HUDEP-2 (cell line): ENCODE results near the gene RSPO4.

Experiments used
- DNase-seq, 76 experiments: peaks; one replicate each; lab custom pipeline; 2025; ENCODE audit not compliant: unreplicated experiment in 76 of 76; lab: John Stamatoyannopoulos, UW

The RSPO4 gene

DNA sequence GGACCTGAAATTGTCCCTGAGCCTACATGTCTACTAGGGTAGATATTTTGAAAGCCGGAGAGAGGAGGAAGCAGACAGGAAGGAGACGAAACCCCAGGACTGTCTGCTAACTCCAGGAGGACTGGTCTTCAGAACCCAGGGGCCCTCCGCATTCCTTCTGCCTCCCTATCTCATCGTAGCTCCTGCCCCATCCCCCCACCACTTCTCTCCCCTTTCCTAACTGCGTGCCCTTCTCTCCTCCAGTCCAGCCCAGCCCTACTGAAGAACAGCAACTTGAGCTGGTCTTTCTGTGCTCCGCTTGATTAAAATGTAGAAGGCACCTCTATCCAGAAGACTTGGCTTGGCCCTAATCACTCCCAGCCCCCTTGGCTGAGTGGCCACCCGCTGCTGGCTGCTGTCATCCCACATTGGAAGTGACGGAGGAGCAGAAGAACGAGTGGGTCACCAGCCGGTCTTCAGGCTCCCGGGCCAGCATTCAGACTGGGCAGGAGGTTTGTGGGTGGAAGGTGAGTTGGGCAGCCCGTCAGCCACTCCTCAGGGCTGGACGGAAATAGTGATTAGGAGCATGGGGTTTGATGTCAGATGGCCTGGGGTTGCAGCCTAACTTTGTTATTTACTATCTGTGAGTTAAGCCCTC lies 57.2 kb downstream of the RSPO4 start:
- DNase-seq = no peak

DNA sequence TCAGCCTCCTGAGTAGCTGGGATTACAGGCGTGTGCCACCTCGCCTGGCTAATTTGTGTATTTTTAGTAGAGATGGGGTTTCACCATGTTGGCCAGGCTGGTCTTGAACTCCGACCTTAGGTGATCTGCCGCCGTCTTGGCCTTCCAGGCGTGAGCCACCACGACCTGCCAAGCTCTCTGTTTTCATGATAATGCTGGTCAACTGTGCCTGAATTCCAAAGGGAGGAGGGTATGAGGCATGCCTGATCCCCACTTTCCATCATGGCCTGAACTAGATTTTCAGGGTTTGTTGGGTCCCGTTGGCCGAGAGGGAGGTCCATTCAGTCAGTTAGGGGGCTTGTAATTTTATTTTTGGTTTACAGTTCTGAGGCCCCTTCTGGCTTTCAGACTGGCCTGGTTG lies 58.0 kb downstream of the RSPO4 start:
- DNase-seq = no peak

DNA sequence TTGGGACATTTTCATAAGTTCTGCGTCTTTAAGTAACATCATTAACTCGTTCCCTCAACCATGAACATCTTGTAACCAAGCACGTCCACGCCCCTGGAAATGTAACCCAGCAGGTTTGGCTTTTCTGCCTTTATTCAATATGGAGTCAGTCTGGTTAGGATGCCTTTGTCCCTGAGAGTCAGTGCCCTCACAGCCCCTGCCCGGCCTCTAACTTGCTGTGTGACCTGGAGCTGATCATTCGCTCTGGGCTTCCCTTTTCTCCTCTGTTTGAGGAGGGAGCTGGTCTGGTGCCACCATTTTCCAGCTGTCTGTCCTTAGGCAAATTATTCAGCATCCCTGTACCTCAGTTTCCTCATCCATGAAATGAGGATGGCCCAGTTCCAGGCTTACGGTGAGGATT lies 59.5 kb downstream of the RSPO4 start:
- DNase-seq = no peak

DNA sequence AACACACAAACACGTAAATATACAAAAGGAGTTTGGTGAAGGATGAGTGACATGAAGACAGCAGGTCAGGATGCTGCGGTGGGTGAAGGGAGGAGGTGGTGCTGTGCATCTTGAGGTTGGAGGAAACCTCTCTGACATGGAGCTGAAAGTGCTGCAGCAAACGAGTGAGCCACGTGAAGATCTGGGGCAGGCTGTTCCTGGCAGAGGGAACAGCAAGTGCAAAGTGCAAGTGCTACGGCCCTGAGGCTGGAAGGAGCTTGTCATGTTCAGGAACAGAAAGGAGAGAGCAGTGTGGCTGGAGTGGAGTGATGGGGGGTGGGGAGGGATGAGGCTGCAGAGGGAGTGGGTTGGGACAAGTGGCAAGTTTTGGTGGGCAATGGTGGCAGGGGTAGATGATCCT lies 61.2 kb downstream of the RSPO4 start:
- no peak for DNase-seq

DNA sequence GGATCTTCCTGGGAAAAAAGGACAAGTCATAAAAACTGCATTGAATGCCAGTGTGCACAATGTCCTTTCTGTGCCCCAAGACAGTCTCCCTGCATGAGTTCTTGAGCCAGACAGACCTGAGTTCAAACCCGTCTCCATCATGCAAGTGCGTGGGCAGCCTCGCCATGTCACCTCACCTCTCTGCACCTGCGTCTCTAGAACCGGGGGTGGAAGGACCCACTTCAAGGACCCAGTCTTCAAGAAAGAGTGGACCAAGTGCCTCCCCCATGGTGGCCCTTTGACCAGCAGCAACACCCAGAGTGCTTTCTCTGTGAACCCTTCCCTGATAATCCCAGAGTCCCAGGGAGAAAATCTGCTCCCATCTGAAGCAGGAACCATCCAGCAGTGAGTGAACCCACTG lies 62.5 kb downstream of the RSPO4 start:
- peak in 1 of 76 experiments; percentile 9 for DNase-seq

DNA sequence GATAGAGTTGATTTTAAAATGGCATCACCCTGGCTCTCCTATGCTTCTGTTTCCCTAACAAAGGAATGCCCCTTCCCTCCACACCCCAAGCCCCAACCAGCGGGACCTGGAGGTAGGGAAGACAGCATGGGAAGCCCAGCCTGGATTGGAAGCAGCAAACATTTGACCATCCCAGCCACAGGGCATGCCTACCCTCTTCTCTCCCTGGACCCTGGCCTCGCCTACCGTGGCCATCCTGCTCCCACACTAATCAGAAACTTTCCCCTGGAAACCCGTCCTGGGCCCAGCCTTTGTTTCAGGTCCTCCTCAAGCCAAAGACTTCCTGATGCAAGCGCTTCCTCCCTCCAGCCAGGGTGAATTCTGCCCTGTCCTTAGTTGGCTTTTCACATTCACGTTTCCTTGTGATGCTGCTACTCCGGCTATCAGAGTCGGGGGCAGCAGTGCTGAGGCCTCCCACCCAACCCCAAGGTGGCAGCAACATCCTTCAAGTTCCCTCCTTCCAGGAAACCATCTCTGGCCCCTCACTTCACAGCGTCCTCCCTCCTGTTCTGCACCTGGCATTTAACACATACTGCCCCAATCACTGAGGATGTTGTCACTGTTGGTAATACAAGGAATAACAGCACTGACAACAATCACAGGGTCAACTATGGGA lies 67.8 kb downstream of the RSPO4 start:
- no peak for DNase-seq

DNA sequence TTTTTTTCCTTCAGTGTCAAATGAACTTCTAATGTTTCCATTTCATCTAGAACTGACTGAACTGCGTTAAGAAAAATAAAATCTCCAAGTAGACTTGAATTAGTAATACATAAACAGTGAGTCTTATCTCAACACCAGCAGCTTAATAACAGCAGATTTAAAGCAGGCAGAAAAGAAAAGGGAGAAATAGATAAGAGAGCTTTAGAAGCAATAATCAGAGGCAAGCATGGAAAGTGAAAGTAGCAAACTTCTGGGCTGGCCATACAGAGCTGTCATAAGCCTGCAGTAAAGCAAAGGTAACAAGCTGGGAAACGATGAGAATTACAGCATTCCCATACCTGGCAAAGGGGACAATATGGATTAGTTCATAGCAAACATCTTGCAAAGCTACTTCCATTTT lies 69.1 kb downstream of the RSPO4 start:
- DNase-seq = no peak

DNA sequence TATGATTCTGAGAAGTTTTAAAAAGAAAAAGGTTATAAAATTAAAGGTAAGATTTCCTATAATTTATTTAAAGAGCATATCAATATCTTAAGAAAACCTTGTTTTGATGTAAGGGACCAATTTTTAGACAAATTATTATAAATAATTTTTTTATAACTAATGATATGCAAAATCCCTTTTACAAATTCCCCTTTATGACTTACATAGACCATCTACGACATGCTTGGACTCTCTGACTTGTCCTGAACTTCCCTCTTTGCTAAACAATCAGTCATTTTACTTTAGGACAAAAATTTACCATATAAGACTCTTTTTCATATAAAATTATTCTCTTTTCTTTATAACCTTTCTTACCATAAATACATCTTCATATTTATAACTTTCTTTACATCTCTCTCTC lies 70.7 kb downstream of the RSPO4 start:
- no peak for DNase-seq

DNA sequence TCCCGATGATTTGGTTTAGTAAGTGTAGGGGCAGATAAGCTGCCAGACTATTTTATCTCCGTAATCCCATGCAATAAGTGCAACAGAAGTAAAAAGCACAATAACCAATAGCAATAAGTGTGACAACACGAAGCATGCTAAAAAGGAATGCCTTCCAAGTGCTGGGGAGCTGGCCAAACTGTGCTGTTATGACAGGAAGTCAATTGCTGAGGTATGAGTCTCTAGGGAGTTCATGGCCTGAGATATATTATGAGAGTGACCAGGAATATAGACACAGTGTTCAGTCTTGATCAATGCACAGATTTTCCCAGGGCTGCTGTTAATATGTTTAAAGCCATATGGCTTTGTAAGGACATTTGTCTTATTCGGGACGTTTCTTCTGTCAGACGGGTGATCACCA lies 75.4 kb downstream of the RSPO4 start:
- no peak for DNase-seq

DNA sequence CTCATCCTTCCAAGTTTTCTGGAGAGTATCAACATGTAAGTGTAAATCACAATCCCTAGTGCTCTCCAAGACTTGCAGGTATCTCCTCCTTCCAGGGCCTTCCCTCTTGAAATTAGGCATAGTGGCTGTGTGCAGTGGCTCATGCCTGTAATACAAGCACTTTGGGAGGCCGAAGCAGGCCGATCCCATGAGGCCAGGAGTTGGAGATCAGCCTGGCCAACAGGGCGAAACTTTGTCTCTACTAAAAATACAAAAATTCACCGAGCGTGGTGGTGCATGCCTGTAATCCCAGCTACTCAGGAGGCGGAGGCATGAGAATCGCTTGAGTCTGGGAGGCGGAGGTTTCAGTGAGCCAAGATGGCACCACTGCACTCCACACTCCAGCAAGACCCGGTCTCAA lies 76.6 kb downstream of the RSPO4 start:
- DNase-seq = no peak

DNA sequence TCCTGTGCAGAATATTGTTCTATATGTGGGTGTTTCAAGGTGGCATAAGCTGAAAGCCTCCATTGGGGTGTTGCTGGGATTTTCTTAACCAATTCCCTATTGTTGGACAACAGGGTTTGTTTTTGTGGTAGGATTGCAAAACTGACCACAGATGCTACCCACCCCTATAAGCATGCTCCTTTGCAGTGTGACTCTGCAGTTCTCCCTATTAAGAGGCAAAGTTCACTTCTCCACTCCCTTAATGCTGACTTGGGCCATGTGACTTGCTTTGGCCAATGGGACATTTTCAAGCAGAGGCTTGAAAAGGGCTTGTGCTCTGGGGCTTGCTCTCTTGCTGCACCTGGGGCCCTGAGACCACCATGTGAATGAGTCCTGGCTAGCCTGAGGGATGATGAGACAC lies 77.5 kb downstream of the RSPO4 start:
- DNase-seq = no peak

DNA sequence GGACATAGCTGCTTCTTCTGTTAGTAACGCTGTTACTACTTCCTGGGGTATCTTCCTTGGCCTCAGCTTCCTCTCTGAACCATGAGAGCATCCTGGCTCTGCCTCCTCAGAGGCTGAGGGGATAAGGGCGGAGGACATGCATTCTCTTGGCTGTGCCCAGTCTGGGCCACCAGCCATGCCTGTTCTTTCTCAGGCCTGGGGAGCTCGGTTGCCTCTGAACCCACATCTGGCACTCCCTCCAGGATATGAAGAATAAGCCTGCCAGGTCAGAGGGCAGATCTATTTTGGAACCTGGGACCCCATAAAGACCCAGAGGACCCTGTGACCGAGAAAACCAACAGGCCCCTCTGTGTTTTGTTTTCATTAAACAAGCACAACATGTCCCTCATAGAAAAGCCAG lies 79.3 kb downstream of the RSPO4 start:
- no peak for DNase-seq

DNA sequence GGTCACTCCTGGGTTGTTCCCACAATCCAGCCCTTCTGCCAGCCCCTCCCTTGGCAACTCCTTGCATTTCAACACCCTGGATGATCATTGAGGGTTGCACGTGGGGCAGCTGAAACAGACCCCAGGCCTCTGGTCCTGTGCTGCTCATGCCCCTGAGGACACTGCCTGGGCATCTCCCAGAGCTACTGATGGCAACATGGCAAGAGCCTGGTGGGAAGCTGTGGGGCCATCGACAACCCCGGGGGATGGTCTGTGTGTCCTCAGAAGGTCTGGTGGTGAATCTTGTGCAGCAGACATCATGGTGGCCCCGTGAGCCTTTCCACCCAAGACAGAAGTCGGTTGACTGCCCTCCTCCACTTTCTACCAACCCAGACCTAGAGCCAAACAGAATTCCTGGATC lies 81.0 kb downstream of the RSPO4 start:
- no peak for DNase-seq

DNA sequence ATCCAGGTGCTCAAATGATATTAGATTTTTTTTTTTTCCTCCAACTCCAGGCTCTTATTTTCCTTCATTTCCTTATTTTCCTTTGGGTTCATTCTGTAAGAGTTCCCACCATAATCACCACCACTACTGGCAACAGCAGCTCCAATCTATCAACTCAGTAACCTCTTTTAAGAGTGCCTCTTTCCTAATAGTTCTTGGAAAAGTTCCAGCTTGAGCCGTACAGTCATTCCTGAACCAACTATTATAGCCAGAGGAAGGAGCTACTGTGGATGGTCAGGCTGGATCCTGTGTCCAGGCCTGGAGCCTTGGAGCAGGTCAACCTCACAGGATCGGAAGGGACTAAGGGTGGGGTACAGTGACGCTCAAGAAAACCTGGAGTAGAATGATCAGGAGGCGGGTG lies 81.8 kb downstream of the RSPO4 start:
- no peak for DNase-seq

DNA sequence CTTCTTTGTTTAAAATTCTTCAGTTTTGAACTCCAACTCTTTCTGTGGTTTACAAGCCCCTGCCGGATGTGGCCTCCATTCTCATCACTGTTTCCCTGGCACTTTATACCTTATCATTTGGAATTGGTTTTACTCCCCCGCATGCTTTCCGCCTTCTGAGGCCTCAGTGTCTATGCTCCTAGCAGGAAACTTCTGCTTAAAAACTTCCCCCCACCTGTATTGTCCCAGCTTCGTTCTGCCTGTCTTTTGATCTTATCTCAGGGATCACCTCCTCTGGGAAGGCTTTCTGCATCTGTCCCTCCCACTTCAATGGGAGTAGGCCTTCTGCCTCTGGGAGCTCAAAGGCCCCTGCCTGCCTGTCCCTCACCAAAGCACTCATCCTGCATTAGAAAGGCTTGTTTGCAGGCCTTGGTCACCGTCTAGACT lies 82.6 kb downstream of the RSPO4 start:
- no peak for DNase-seq

DNA sequence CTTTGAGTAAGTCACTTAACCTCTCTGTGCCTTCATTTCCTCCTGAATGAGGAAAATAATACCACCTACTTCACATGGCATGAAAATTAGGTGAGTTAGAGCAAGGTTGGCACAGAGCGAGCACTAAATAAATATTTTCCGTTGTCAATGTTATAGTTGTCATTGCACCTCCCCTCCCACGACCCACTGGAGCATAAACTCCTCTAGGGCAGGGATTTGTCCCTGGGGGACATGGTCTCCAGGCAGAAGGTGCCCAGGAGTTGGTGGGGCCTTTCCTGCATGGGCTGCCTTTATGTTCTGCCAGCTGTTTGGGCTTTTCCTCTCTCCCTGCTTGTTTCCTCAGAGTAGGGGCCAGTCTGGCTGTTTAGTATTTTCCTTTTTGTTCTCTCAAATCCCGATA lies 84.7 kb downstream of the RSPO4 start:
- DNase-seq = no peak

DNA sequence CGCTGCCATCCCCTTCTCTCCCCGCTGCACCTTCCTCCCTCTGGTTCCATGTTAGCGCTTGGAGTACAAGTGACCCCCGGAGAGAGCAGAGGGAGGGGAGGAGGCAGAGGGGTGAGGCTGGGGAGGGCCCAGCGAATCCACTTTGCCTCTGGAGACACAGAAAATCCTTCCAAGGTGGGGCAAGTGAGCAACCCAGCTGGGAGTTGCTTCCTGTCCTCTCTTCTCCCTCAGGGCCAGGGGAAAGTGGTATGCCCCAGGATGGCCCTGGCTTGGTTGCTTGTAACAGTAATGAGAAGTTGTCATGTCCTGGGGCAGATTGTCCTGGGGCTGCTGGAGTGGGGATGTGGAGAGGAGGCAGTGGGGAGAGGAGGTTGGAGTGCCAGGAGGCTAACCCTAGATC lies 85.3 kb downstream of the RSPO4 start:
- no peak for DNase-seq

DNA sequence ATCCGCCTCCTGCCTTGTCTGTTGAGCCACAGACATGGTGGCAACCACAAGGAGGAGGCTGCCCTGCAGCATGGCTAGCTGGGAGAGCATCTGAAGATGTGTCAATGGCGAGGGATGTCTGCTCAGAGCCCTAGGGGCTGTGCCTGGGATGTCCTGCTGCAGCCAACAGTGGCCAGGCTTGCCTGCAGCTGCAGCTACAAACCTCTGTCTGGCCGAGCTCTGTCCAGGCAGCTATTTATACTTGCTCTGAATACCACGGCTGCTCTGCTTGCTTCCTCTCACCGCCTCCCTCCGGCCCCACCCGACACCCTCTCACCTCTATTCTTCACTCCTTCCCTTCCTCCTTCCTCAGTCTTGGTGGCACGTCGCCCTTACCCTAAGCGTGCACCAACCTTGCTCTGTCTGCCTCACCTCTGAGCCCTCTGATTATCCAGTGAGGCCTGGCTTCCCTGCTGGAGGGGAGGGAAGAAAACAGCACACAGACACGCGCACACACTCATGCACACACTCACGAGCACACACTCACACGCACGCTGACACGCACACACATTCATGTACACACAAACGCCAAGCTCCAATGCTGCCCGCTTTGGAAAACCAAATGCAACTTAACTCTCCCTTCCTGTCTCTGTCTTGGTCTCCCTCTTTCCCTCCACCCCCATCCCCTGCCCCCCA lies 85.8 kb downstream of the RSPO4 start, which contains the start of gene ANGPT4:
Gene ANGPT4 (minus strand): TSS at position 210 of the 675 bp plus-strand sequence. CDS start 120 bp downstream, at position 90.
- no peak for DNase-seq

DNA sequence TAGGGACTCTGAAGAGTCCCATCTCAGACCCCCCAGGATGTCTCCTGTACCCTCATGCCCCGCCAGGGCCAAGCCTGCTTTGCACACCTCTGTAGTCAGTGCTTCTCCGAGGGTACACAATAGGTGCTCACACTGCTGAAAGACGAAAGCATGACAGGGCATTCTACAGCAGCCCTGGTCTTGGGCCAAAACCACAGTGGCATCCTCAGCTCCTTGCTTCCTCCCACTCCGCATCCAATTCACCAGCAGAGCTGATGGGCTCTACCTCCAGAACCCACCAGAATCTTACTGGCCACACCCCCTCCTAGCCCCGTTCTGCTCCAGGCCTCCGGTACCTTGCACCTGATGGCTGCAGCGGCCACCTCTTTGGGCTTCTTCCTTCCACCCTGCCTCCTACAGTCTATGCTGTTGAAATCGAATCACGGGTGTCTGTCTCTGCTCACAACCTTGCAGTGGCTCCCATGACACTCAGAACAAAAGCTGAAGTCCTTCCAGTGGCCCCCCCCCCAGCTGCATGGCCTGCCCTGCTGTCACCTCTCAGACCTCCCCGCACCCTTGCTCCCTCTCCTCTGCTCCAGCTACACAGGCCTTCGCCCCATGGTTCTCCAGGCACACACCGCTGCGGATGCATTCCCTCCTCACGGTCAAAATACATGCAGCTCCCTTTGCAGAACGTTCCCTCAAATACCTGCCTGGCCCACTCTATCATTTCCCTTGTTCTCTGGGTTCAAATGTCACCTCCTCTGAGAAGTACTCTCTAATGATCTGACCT lies 87.2 kb downstream of the RSPO4 start:
- no peak for DNase-seq

DNA sequence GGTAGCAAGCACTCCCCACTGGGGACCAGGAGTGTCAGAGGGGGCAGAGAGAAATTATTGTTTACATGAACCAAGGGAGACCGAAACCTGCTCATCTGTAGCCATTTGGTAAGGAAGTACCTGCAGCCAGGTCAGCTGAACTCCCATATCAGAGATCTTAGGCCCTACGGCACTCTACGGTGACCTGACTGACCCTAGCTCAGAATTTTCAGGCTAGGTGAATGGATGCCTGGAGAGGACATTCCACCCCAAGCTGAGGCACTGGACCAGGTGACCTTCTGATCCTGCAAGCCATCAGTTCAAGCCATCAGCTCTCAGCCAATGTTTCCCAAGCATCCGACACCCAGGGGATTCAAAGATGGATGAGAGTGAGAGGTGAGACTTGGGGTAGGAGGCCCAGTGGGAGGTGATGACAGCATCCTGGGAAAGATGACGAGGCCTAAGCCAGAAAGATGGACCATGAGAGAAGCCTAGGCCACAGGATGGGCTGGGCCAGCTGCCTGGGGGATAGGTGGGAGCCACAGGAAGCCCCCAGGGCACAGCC lies 88.7 kb downstream of the RSPO4 start:
- no peak for DNase-seq
